Nephron progenitor cell (in vitro differentiated cells): ENCODE measurements around the gene TMPRSS15.

Experiments used
- DNase-seq: peaks from one replicate; pipeline ENCODE4 v3.0.0; 2021
- H3K27ac Mint-ChIP-seq: 2 replicates; pipeline ENCODE4 v1.8.0; 2021; ENCODE audit warnings: mild to moderate bottlenecking, moderate library complexity, mixed read lengths
- H3K27me3 Mint-ChIP-seq: 2 replicates; pipeline ENCODE4 v1.8.0; 2021; ENCODE audit warnings: mild to moderate bottlenecking, low read depth, mixed read lengths; ENCODE audit not compliant: poor library complexity
- H3K36me3 Mint-ChIP-seq: 2 replicates; pipeline ENCODE4 v1.8.0; 2021; ENCODE audit warnings: low read depth, mixed read lengths
- H3K4me1 Mint-ChIP-seq: 2 replicates; pipeline ENCODE4 v1.8.0; 2021; ENCODE audit warnings: mixed read lengths
- H3K4me3 Mint-ChIP-seq: 2 replicates; pipeline ENCODE4 v1.8.0; 2021; ENCODE audit warnings: mild to moderate bottlenecking, moderate library complexity, mixed read lengths
- H3K9me3 Mint-ChIP-seq: 2 replicates; pipeline ENCODE4 v1.8.0; 2021; ENCODE audit warnings: mild to moderate bottlenecking, moderate library complexity, mixed read lengths
- TF ChIP-seq, protein P1 (sequence below): fragments of 200-600 bp; sonication (generic); IDR thresholded peaks from 2 replicates; pipeline ENCODE4 v1.5.0; 2021; ENCODE audit warnings: antibody characterized with exemption

Gene TMPRSS15

GRCh38 chr21:18403735-18404450 lies at the start of gene TMPRSS15:
TMPRSS15 (minus strand) TSS chr21:18403785; CDS start chr21:18403622, 163 bp downstream.
- Mint-ChIP-seq H3K4me1 (no peaks in the 10 kb centered on the region), H3K4me3 (no peak within 1 kb of the TSS), H3K27me3 (peaks cover 3% of the 10 kb centered on the region), H3K27ac (no peak within 1 kb of the TSS), H3K9me3 (peaks cover 12% of the 10 kb centered on the region), H3K36me3 (no peaks in the 10 kb centered on the region)
- DNase-seq, result no peak
- TF ChIP-seq, protein P1, sequence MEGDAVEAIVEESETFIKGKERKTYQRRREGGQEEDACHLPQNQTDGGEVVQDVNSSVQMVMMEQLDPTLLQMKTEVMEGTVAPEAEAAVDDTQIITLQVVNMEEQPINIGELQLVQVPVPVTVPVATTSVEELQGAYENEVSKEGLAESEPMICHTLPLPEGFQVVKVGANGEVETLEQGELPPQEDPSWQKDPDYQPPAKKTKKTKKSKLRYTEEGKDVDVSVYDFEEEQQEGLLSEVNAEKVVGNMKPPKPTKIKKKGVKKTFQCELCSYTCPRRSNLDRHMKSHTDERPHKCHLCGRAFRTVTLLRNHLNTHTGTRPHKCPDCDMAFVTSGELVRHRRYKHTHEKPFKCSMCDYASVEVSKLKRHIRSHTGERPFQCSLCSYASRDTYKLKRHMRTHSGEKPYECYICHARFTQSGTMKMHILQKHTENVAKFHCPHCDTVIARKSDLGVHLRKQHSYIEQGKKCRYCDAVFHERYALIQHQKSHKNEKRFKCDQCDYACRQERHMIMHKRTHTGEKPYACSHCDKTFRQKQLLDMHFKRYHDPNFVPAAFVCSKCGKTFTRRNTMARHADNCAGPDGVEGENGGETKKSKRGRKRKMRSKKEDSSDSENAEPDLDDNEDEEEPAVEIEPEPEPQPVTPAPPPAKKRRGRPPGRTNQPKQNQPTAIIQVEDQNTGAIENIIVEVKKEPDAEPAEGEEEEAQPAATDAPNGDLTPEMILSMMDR, result no peak

DNA sequence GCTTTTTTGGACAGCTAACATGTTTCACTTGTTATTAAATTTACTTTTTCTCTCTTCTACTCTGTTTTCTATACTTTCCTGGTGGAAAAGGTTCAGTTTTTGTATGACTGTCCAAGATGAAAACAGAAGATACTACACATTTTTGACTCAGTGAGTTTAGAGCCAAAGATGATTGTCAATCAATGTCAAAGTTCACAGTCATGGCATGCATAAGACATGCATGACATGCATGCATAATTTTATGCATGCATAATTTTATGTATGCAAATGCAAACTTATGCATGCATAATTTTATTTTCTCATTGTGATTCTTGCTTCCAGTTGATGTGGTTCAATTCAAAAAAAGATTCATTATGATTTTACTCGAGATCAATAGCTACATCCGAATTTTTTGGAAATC lies 48.1 kb upstream of the TMPRSS15 start:
- Mint-ChIP-seq H3K27me3 (no peaks in the 10 kb centered on the region), H3K9me3 (peaks cover 5% of the 10 kb centered on the region), H3K36me3 (no peaks in the 10 kb centered on the region), H3K4me3 (no peak overlapping the region), H3K4me1 (no peaks in the 10 kb centered on the region), H3K27ac (no peak overlapping the region)
- TF ChIP-seq, protein P1, result no peak
- no peak for DNase-seq

- DNase-seq, result no peak
- no peak overlapping the region for H3K4me3 Mint-ChIP-seq
- H3K27ac Mint-ChIP-seq, result no peak overlapping the region
Measured at GRCh38 chr21:18449605-18450550, 46.3 kb upstream of the TMPRSS15 start.

GRCh38 chr21:18443701-18444100 lies 40.1 kb upstream of the TMPRSS15 start:
- Mint-ChIP-seq H3K4me3 (no peak overlapping the region), H3K36me3 (no peaks in the 10 kb centered on the region), H3K4me1 (no peaks in the 10 kb centered on the region), H3K27ac (no peak overlapping the region), H3K27me3 (no peaks in the 10 kb centered on the region), H3K9me3 (peaks cover 20% of the 10 kb centered on the region)
- TF ChIP-seq, protein P1, result no peak
- no peak for DNase-seq

More at GRCh38 chr21:18449605-18450550, 46.3 kb upstream of the TMPRSS15 start:
- TF ChIP-seq, protein P1, result no peak
- Mint-ChIP-seq H3K4me1 (no peaks in the 10 kb centered on the region), H3K9me3 (peaks cover 10% of the 10 kb centered on the region), H3K36me3 (no peaks in the 10 kb centered on the region), H3K27me3 (no peaks in the 10 kb centered on the region)

DNA sequence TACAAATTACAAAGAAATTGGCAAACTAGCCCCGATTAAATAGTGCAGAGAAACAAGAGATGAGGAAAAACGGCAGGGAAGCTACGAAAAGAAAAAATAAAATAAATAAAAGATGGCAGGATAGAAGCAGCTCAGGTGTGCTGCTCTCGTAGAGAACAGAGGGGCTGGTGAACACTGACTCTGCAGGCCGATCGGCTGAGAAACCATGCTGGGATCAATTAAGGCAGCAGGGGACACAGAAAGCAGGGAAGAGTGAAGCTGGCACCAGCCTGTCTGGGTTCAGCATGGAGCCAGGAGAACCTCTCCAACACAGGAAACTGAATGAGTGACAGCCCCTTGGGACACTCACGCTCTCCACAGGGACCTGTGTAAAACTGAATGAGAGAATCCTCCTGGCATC lies 39.5 kb upstream of the TMPRSS15 start:
- H3K9me3 Mint-ChIP-seq, result peaks cover 20% of the 10 kb centered on the region
- H3K4me3 Mint-ChIP-seq, result no peak overlapping the region
- H3K4me1 Mint-ChIP-seq, result no peaks in the 10 kb centered on the region
- no peaks in the 10 kb centered on the region for H3K27me3 Mint-ChIP-seq
- no peak for DNase-seq
- no peaks in the 10 kb centered on the region for H3K36me3 Mint-ChIP-seq
- TF ChIP-seq, protein P1, result no peak
- no peak overlapping the region for H3K27ac Mint-ChIP-seq
